ENCODE measurements around the gene VPS8.

The VPS8 gene

GRCh38 chr3:184812662-184813042 is 686 bp downstream of the VPS8 start (continued):
- TF ChIP-seq MEIS1 (CRISPR knock-in tag; IDR thresholded peaks at IDR 0.05; ENCODE audit: borderline replicate concordance) (no peak), ZNF311 (tag by site-specific recombination; IDR thresholded peaks at IDR 0.05; ENCODE audit: borderline replicate concordance) (no peak), ZBTB21 (tag by site-specific recombination; IDR thresholded peaks at IDR 0.05) (no peak), ZNF677 (tag by site-specific recombination; IDR thresholded peaks at IDR 0.05) (no peak), ZNF548 (tag by site-specific recombination; IDR thresholded peaks at IDR 0.05) (no peak), ZNF521 (tag by site-specific recombination; IDR thresholded peaks at IDR 0.05) (no peak)
- TF ChIP-seq, protein P1, sequence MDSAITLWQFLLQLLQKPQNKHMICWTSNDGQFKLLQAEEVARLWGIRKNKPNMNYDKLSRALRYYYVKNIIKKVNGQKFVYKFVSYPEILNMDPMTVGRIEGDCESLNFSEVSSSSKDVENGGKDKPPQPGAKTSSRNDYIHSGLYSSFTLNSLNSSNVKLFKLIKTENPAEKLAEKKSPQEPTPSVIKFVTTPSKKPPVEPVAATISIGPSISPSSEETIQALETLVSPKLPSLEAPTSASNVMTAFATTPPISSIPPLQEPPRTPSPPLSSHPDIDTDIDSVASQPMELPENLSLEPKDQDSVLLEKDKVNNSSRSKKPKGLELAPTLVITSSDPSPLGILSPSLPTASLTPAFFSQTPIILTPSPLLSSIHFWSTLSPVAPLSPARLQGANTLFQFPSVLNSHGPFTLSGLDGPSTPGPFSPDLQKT (IDR thresholded peaks at IDR 0.05; ENCODE audit: borderline replicate concordance, low read depth, low read length), result no peak

GRCh38 chr3:184813357-184813756 is 1.4 kb downstream of the VPS8 start:
- H3K4me1 ChIP-seq (ENCODE audit: control insufficient read depth, insufficient read depth, low read length), result no peaks in the 10 kb centered on the region; the same call in 1 of the 2 replicates
- POLR2A ChIA-PET, result interaction anchor here (1.5 kb wide), 1 partner anchor 252 kb away, joined by 4 read pairs; the partner anchor contains the start of gene EPHB3

More at GRCh38 chr3:184813357-184813756, 1.4 kb downstream of the VPS8 start:
- Histone ChIP-seq H3K27ac (ENCODE audit: extremely low read depth, low read depth, low read length) (no peak overlapping the region), H3K4me3 (ENCODE audit: low read depth, low read length) (peak overlapping the region; percentile 98; the same call in 1 of the 2 replicates), H3K36me3 (ENCODE audit: control insufficient read depth in 2 of 2, insufficient read depth in 1 of 2, low read length in 2 of 2) (peaks cover 0 to 8% of the 10 kb centered on the region in 2 experiments; a peak in 1 of 3 replicates), H3K9me3 (ENCODE audit: control insufficient read depth, insufficient read depth, low read depth, low read length) (no peaks in the 10 kb centered on the region)
- CTCF ChIA-PET, result interaction anchor here (0.9 to 3.0 kb wide), 4 partner anchors 9 to 86 kb away, joined by 4 to 19 read pairs (median 6); no protein-coding TSS in a partner anchor
- TF ChIP-seq TRIM28 (IDR thresholded peaks at IDR 0.05; ENCODE audit: borderline replicate concordance, low read length) (no peak), ZNF571 (tag by site-specific recombination; IDR thresholded peaks at IDR 0.05) (no peak), ZNF558 (tag by site-specific recombination; IDR thresholded peaks at IDR 0.05) (no peak), HOXD13 (CRISPR knock-in tag; IDR thresholded peaks at IDR 0.05; ENCODE audit: borderline replicate concordance) (no peak), PATZ1 (tag by site-specific recombination; IDR thresholded peaks at IDR 0.05) (no peak), ZNF121 (tag by site-specific recombination; IDR thresholded peaks at IDR 0.05) (no peak), ZNF404 (tag by site-specific recombination; IDR thresholded peaks at IDR 0.05) (no peak), HOXA7 (CRISPR knock-in tag; IDR thresholded peaks at IDR 0.05; ENCODE audit: borderline replicate concordance) (no peak)
- TF ChIP-seq, protein P2, sequence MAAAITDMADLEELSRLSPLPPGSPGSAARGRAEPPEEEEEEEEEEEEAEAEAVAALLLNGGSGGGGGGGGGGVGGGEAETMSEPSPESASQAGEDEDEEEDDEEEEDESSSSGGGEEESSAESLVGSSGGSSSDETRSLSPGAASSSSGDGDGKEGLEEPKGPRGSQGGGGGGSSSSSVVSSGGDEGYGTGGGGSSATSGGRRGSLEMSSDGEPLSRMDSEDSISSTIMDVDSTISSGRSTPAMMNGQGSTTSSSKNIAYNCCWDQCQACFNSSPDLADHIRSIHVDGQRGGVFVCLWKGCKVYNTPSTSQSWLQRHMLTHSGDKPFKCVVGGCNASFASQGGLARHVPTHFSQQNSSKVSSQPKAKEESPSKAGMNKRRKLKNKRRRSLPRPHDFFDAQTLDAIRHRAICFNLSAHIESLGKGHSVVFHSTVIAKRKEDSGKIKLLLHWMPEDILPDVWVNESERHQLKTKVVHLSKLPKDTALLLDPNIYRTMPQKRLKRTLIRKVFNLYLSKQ (tag by site-specific recombination; IDR thresholded peaks at IDR 0.05; ENCODE audit: borderline replicate concordance), result no peak
- TF ChIP-seq, protein P3, sequence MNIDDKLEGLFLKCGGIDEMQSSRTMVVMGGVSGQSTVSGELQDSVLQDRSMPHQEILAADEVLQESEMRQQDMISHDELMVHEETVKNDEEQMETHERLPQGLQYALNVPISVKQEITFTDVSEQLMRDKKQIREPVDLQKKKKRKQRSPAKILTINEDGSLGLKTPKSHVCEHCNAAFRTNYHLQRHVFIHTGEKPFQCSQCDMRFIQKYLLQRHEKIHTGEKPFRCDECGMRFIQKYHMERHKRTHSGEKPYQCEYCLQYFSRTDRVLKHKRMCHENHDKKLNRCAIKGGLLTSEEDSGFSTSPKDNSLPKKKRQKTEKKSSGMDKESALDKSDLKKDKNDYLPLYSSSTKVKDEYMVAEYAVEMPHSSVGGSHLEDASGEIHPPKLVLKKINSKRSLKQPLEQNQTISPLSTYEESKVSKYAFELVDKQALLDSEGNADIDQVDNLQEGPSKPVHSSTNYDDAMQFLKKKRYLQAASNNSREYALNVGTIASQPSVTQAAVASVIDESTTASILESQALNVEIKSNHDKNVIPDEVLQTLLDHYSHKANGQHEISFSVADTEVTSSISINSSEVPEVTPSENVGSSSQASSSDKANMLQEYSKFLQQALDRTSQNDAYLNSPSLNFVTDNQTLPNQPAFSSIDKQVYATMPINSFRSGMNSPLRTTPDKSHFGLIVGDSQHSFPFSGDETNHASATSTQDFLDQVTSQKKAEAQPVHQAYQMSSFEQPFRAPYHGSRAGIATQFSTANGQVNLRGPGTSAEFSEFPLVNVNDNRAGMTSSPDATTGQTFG (tag by site-specific recombination; IDR thresholded peaks at IDR 0.05; ENCODE audit: borderline replicate concordance), result no peak
- TF ChIP-seq, protein P4, sequence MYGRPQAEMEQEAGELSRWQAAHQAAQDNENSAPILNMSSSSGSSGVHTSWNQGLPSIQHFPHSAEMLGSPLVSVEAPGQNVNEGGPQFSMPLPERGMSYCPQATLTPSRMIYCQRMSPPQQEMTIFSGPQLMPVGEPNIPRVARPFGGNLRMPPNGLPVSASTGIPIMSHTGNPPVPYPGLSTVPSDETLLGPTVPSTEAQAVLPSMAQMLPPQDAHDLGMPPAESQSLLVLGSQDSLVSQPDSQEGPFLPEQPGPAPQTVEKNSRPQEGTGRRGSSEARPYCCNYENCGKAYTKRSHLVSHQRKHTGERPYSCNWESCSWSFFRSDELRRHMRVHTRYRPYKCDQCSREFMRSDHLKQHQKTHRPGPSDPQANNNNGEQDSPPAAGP (tag by site-specific recombination; IDR thresholded peaks at IDR 0.05), result no peak
- TF ChIP-seq, protein P1 (IDR thresholded peaks at IDR 0.05; ENCODE audit: borderline replicate concordance, low read depth, low read length), result no peak

Data from HEK293 (cell line).